GM12878 (cell line): Measurements from ENCODE around the gene ZNF552. TPM values are rescaled to one million over a fixed set of nuclear protein-coding genes. Genes with fewer than 3 reads are reported as not detected.

Experiments used
- ATAC-seq: fragments of 200-7000 bp; cut with Tn5 transposase; 3 replicates; pipeline ENCODE4 v1.9.1; 2020; ENCODE audit warnings: mild to moderate bottlenecking, moderate library complexity
- BruUV-seq: library from RNA; stranded (reverse); fragments of 400-500 nt; replicated peaks from 2 replicates; lab custom pipeline; 2021; lab: Mats Ljungman, UMichigan
- CTCF ChIA-PET: fragments of 300-600 bp; sonication (Branson Sonifier 250); formaldehyde crosslinking; extraction: SDS; loops from one replicate; lab custom pipeline; 2021; ENCODE audit warnings: inconsistent platforms; lab: Yijun Ruan, JAX
- POLR2A ChIA-PET: fragments of 350-600 bp; formaldehyde crosslinking; extraction: SDS; loops from one replicate; lab custom pipeline; 2021; ENCODE audit warnings: inconsistent platforms; lab: Charles Lee
- RAD21 ChIA-PET: fragments of 300-600 bp; sonication (Branson Sonifier 250); formaldehyde crosslinking; loops from one replicate; lab custom pipeline; 2023; ENCODE audit warnings: antibody characterized with exemption; ENCODE audit not compliant: unreplicated experiment; lab: Charles Lee
- SMC1A ChIA-PET: fragments of 300-600 bp; sonication (Branson Sonifier 250); formaldehyde crosslinking; loops from one replicate; lab custom pipeline; 2023; ENCODE audit not compliant: unreplicated experiment, uncharacterized antibody; lab: Charles Lee
- DNase-seq: peaks from one replicate; pipeline ENCODE4 v3.0.0-alpha.2; 2011; ENCODE audit warnings: low read depth, low spot score
- FAIRE-seq: peaks from 3 replicates; lab custom pipeline; 2011; peaks lifted over from hg19 to GRCh38; lab: Jason Lieb, UNC
- H2AFZ ChIP-seq: 2 replicates; pipeline ENCODE4 v1.6.0; 2011; ENCODE audit warnings: low read depth, low read length, control low read depth; ENCODE audit not compliant: control insufficient read depth
- H3K27ac ChIP-seq: 2 replicates; pipeline ENCODE4 v1.5.1; 2011; ENCODE audit warnings: control low read depth; ENCODE audit not compliant: control insufficient read depth, insufficient read depth
- H3K27me3 ChIP-seq, 2 experiments: replicated peaks in 1 of 2; 2 replicates each; pipeline versions ENCODE4 v1.6.0 to v1.6.1; 2011; ENCODE audit warnings: low read length in 1 of 2; ENCODE audit not compliant: control insufficient read depth in 2 of 2, insufficient read depth in 2 of 2
- H3K36me3 ChIP-seq, 2 experiments: 2 replicates each; pipeline ENCODE4 v1.5.1; 2011; ENCODE audit warnings: low read length in 1 of 2; ENCODE audit not compliant: control insufficient read depth in 2 of 2, insufficient read depth in 2 of 2
- H3K4me1 ChIP-seq: 2 replicates; pipeline ENCODE4 v1.6.1; 2011; ENCODE audit warnings: mild to moderate bottlenecking, low read length, moderate library complexity, mixed read lengths; ENCODE audit not compliant: control insufficient read depth, insufficient read depth
- H3K4me2 ChIP-seq: 2 replicates; pipeline ENCODE4 v1.6.0; 2011; ENCODE audit warnings: control low read depth; ENCODE audit not compliant: control insufficient read depth, insufficient read depth
- H3K4me3 ChIP-seq: fragments of 200-600 bp; sonication (generic); 2 replicates; pipeline ENCODE4 v1.5.1; 2016
- H3K79me2 ChIP-seq: 2 replicates; pipeline ENCODE4 v1.6.0; 2011; ENCODE audit warnings: low read length; ENCODE audit not compliant: control insufficient read depth, insufficient read depth
- H3K9ac ChIP-seq: 2 replicates; pipeline ENCODE4 v1.8.0; 2011; ENCODE audit warnings: low read length, control low read depth, mixed read lengths; ENCODE audit not compliant: control insufficient read depth, insufficient read depth
- H3K9me3 ChIP-seq: replicated peaks from 3 replicates; pipeline ENCODE4 v1.5.1; 2011; ENCODE audit warnings: mild to moderate bottlenecking, low read length; ENCODE audit not compliant: control insufficient read depth, insufficient read depth
- H4K20me1 ChIP-seq: 2 replicates; pipeline ENCODE4 v1.6.0; 2011; ENCODE audit not compliant: control insufficient read depth, insufficient read depth
- BACH1 ChIP-seq: fragments of 450-650 bp; IDR thresholded peaks from 2 replicates; pipeline ENCODE4 v1.6.1; 2017; ENCODE audit warnings: mild to moderate bottlenecking, borderline replicate concordance
- BRCA1 ChIP-seq: IDR thresholded peaks from 2 replicates; pipeline ENCODE4 v1.6.1; 2011; ENCODE audit warnings: low read depth, low read length, improper control_type of control experiment
- CUX1 ChIP-seq: IDR thresholded peaks from 2 replicates; pipeline ENCODE4 v1.6.1; 2012; ENCODE audit warnings: improper control_type of control experiment, low read depth, low read length; ENCODE audit not compliant: insufficient replicate concordance
- EZH2 ChIP-seq: IDR thresholded peaks from 2 replicates; pipeline ENCODE4 v1.6.1; 2012; ENCODE audit warnings: low read depth, mild to moderate bottlenecking, control low read depth, inconsistent platforms, low read length, borderline replicate concordance; ENCODE audit not compliant: control insufficient read depth
- KAT2A ChIP-seq: conservative IDR thresholded peaks from 2 replicates; pipeline ENCODE4 v1.6.1; 2011; ENCODE audit warnings: low read depth, low read length; ENCODE audit not compliant: control insufficient read depth
- NFIC ChIP-seq: IDR thresholded peaks from 2 replicates; pipeline ENCODE4 v1.6.1; 2012; ENCODE audit warnings: low read depth, mild to moderate bottlenecking, inconsistent platforms, low read length, moderate library complexity
- REST ChIP-seq: IDR thresholded peaks from 2 replicates; pipeline ENCODE4 v1.6.1; 2012; ENCODE audit warnings: mild to moderate bottlenecking, low read depth, low read length
- SMAD1 ChIP-seq: fragments of 450-650 bp; IDR thresholded peaks from 2 replicates; pipeline ENCODE4 v1.6.1; 2018; ENCODE audit warnings: mild to moderate bottlenecking, low read depth; ENCODE audit not compliant: partially characterized antibody
- TCF7 ChIP-seq: IDR thresholded peaks from 2 replicates; pipeline ENCODE4 v1.6.1; 2014; ENCODE audit warnings: antibody characterized with exemption, borderline replicate concordance
- WGBS: methylation state at CpG from one replicate; pipeline ENCODE4 v1.1.6; 2016; ENCODE audit warnings: low lambda C conversion rate; ENCODE audit not compliant: insufficient replicate concordance, insufficient coverage; ENCODE audit errors: missing lambda C conversion rate; 5-methylcytosine and 5-hydroxymethylcytosine counted together
- in situ Hi-C: fragments of 300-500 bp; cut with MboI; formaldehyde crosslinking; loops from 9 replicates; pipeline ENCODE4 v1.14.3; 2018; ENCODE audit warnings: mixed read lengths
- intact Hi-C: fragments of 100-400 bp; cut with micrococcal nuclease; formaldehyde crosslinking; loops from one replicate; pipeline ENCODE4 v1.14.2; 2022; ENCODE audit not compliant: unreplicated experiment
- polyA plus RNA-seq, 11 experiments: library from polyadenylated mRNA; depleted of rRNA in 4 of 11; unstranded in 6 of 11; stranded (reverse) in 5 of 11; fragments of >200 nt; fragmentation: Nextera tagmentation in 4 of 11; fragmentation: Illumina TruSeq in 1 of 11; extraction: Ambion mirVana in 4 of 11; extraction: Trizol in 1 of 11; gene quantifications; 1 replicate in 1 of 11; 2 replicates in 10 of 11; pipeline versions ENCODE4 v1.2.1 to v1.2.3, GENCODE V29; 2011 to 2016; ENCODE audit warnings: inconsistent platforms in 2 of 11, missing spikeins in 2 of 11, low read depth in 1 of 11
- total RNA-seq, 4 experiments: library from RNA; depleted of rRNA in 3 of 4; stranded (reverse); fragments of >200 nt in 3 of 4; fragmentation: Illumina TruSeq in 1 of 4; extraction: Trizol in 1 of 4; gene quantifications; 2 replicates each; pipeline versions ENCODE4 v1.2.1 to v1.2.3, GENCODE V29; 2013 to 2021
- TF ChIP-seq, protein P1 (sequence below): IDR thresholded peaks from 2 replicates; pipeline ENCODE4 v1.6.1; 2011; ENCODE audit warnings: mild to moderate bottlenecking, low read depth, low read length, moderate library complexity; ENCODE audit not compliant: insufficient replicate concordance
- TF ChIP-seq, protein P2 (sequence below): IDR thresholded peaks from 2 replicates; pipeline ENCODE4 v1.6.1; 2012; ENCODE audit warnings: low read depth, low read length, improper control_type of control experiment

Gene ZNF552
- total and polyA plus RNA-seq, 10 of the 15 experiments (the other 5 are each of a cell fraction or from before 2014, with no cell fraction given) = 3.6 to 13.3 (median 8.0) TPM

- DNase-seq (no peak), FAIRE-seq (no peak), ATAC-seq (no peak)
- Histone ChIP-seq H3K27me3 (no peaks in the 10 kb centered on the region), H2AFZ (no peak overlapping the region), H3K36me3 (peaks cover 0 to 12% of the 10 kb centered on the region in 2 experiments; a peak in 2 of 4 replicates), H3K9me3 (no peaks in the 10 kb centered on the region), H3K4me2 (no peak overlapping the region), H3K4me1 (no peaks in the 10 kb centered on the region), H3K27ac (no peak overlapping the region), H3K4me3 (no peak overlapping the region), H4K20me1 (no peaks in the 10 kb centered on the region), H3K79me2 (peaks cover 2% of the 10 kb centered on the region), H3K9ac (no peak overlapping the region)
- ChIA-PET SMC1A (no interaction called here), POLR2A (no interaction called here), RAD21 (no interaction called here), CTCF (no interaction called here)
- TF ChIP-seq SMAD1 (no peak), KAT2A (no peak), EZH2 (no peak), BRCA1 (no peak), REST (no peak), CUX1 (no peak), NFIC (no peak), BACH1 (no peak), TCF7 (no peak)
- TF ChIP-seq, protein P1, sequence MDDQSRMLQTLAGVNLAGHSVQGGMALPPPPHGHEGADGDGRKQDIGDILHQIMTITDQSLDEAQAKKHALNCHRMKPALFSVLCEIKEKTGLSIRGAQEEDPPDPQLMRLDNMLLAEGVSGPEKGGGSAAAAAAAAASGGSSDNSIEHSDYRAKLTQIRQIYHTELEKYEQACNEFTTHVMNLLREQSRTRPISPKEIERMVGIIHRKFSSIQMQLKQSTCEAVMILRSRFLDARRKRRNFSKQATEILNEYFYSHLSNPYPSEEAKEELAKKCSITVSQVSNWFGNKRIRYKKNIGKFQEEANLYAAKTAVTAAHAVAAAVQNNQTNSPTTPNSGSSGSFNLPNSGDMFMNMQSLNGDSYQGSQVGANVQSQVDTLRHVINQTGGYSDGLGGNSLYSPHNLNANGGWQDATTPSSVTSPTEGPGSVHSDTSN = no peak
- TF ChIP-seq, protein P2, sequence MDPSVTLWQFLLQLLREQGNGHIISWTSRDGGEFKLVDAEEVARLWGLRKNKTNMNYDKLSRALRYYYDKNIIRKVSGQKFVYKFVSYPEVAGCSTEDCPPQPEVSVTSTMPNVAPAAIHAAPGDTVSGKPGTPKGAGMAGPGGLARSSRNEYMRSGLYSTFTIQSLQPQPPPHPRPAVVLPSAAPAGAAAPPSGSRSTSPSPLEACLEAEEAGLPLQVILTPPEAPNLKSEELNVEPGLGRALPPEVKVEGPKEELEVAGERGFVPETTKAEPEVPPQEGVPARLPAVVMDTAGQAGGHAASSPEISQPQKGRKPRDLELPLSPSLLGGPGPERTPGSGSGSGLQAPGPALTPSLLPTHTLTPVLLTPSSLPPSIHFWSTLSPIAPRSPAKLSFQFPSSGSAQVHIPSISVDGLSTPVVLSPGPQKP = no peak
- in situ Hi-C loops (no loop called here), intact Hi-C loops (no loop called here)
- WGBS = 89% methylated on average over 6 of the region's 6 CpGs
- BruUV-seq = no TSS peak
Observed at GRCh38 chr19:57841122-57841763, 26.5 kb upstream of the ZNF552 start.
